GM18502 (cell line): ENCODE results near the gene MED13.
"Not testable (repeated sequence)": the region's sequence is repeated elsewhere in the genome, so short reads cannot be mapped to it uniquely, and the experiment has no call there.

ENCODE experiments used
- ATAC-seq: cut with Tn5 transposase; IDR thresholded peaks from one replicate; pipeline ENCODE4 v1.9.1; 2021; ENCODE audit warnings: mild to moderate bottlenecking; ENCODE audit not compliant: unreplicated experiment, poor library complexity

Gene MED13

GRCh38 chr17:62004388-62004787 lies 60.7 kb downstream of the MED13 start:
- ATAC-seq: no peak

GRCh38 chr17:62003141-62003540 lies 61.9 kb downstream of the MED13 start:
- ATAC-seq: not testable (repeated sequence)

GRCh38 chr17:62001105-62001504 lies 64.0 kb downstream of the MED13 start:
- ATAC-seq: no peak

GRCh38 chr17:62000186-62000585 lies 64.9 kb downstream of the MED13 start:
- ATAC-seq: no peak

- not testable (repeated sequence) for ATAC-seq
Measured at GRCh38 chr17:61998534-61998933, 66.5 kb downstream of the MED13 start.

- ATAC-seq: no peak
Measured at GRCh38 chr17:61997664-61998063, 67.4 kb downstream of the MED13 start.

- no peak for ATAC-seq
Measured at GRCh38 chr17:61996916-61997605, 68.0 kb downstream of the MED13 start.

- no peak for ATAC-seq
Measured at GRCh38 chr17:61989509-61989908, 75.6 kb downstream of the MED13 start.

- ATAC-seq: no peak
Measured at GRCh38 chr17:61986898-61987297, 78.2 kb downstream of the MED13 start.

GRCh38 chr17:61984821-61985220 lies 80.3 kb downstream of the MED13 start:
- ATAC-seq: no peak

- ATAC-seq: no peak
Measured at GRCh38 chr17:61981323-61981722, 83.8 kb downstream of the MED13 start.

GRCh38 chr17:61980535-61980934 lies 84.5 kb downstream of the MED13 start:
- ATAC-seq: no peak

- no peak for ATAC-seq
Measured at GRCh38 chr17:61974115-61974514, 91.0 kb downstream of the MED13 start.

GRCh38 chr17:61972311-61972710 lies 92.8 kb downstream of the MED13 start:
- no peak for ATAC-seq

- ATAC-seq: no peak
Measured at GRCh38 chr17:61970030-61970429, 95.0 kb downstream of the MED13 start.

- no peak for ATAC-seq
Measured at GRCh38 chr17:61968757-61969156, 96.3 kb downstream of the MED13 start.

- no peak for ATAC-seq
Measured at GRCh38 chr17:61967729-61968128, 97.3 kb downstream of the MED13 start.

- no peak for ATAC-seq
Measured at GRCh38 chr17:61966191-61966590, 98.9 kb downstream of the MED13 start.

GRCh38 chr17:61955619-61956018 lies 109.5 kb downstream of the MED13 start:
- ATAC-seq: no peak

GRCh38 chr17:61947367-61948078 lies 117.6 kb downstream of the MED13 start:
- ATAC-seq: no peak

- no peak for ATAC-seq
Measured at GRCh38 chr17:61946359-61946758, 118.7 kb downstream of the MED13 start.

GRCh38 chr17:61943117-61943516 lies 122.0 kb downstream of the MED13 start:
- no peak for ATAC-seq
